Activated gamma-delta T cell treated with Interleukin-2 at 50 U/mL for 16 hours (primary cell): ENCODE results near the gene RUFY3.

Experiments used
- DNase-seq: peaks from one replicate; pipeline ENCODE4 v3.0.0-alpha.2; 2020

RUFY3 gene

DNA sequence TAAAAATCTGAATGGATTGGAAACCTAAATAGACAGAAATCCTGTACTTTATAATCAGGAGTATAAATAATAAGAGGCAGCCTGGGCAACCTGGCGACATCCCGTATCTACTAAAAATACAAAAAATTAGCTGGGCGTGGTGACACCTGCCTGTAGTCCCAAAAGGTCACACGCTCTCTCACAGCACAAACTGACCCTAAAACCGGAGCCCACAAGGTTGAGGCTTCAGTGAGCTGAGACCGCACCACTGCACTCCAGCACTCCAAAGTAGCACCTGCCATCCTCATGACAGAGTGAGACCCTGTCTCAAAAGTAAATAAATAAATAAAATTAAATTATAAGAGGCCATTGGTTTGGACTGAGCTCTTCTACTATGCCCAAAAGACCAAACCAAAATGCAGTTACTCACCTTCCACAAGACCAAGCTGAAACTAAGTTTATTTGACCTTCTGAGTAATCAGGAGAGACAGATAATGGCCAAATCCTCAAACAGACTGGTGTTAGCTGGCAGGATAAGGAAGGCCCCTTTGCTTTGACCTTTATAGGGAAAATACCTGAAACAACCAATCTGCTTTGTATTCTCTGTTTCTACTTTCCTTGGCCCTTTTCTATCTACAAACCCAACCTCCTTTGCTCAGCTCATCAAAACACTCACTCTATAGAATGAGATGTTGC is 121.1 kb downstream of the RUFY3 start:
- no peak for DNase-seq

GRCh38 chr4:70844180-70844579 is 122.4 kb downstream of the RUFY3 start:
- DNase-seq = no peak

GRCh38 chr4:70849291-70849690 is 127.5 kb downstream of the RUFY3 start:
- no peak for DNase-seq

GRCh38 chr4:70855464-70855863 is 133.7 kb downstream of the RUFY3 start:
- DNase-seq = no peak
